Pancreas (tissue), 10 donors: ENCODE measurements around the gene SORCS2. TPM values are rescaled to one million over a fixed set of nuclear protein-coding genes. Genes with fewer than 3 reads are reported as not detected.

Experiments used
- ATAC-seq, 4 donors: fragments of 200-7000 bp; cut with Tn5 transposase; one replicate each; pipeline versions ENCODE4 v1.8.0 to v1.9.1; 2020; ENCODE audit warnings: mild to moderate bottlenecking in 4 of 4, moderate library complexity in 4 of 4
- DNase-seq, 6 donors: peaks; one replicate each; pipeline ENCODE4 v3.0.0-alpha.2; 2020
- FAIRE-seq: peaks from 2 replicates; lab custom pipeline; 2012; peaks lifted over from hg19 to GRCh38; lab: Jason Lieb, UNC
- H3K27ac ChIP-seq, 4 donors: fragments of 200-600 bp; sonication (generic); 1 replicate in 3 of 4; 2 replicates in 1 of 4; pipeline versions ENCODE4 v1.5.0 to v1.8.0; 2020
- H3K27me3 ChIP-seq, 4 donors: fragments of 200-600 bp; one replicate each; pipeline ENCODE4 v1.8.0; 2021
- H3K36me3 ChIP-seq, 3 donors: fragments of 200-600 bp; sonication (generic) in 1 of 3; one replicate each; pipeline versions ENCODE4 v1.5.0 to v1.8.0; 2020 to 2021
- H3K4me1 ChIP-seq, 3 donors: fragments of 200-600 bp; one replicate each; pipeline ENCODE4 v1.8.0; 2021
- H3K4me3 ChIP-seq, 4 donors: fragments of 200-600 bp; sonication (generic) in 2 of 4; one replicate each; pipeline versions ENCODE4 v1.5.0 to v1.8.0; 2020 to 2021
- H3K9me3 ChIP-seq, 4 donors: fragments of 200-600 bp; one replicate each; pipeline ENCODE4 v1.8.0; 2021
- WGBS, 2 donors: extraction: QIAGEN DNeasy Blood & Tissue Kit; methylation state at CpG; one replicate each; pipeline ENCODE4 v1.1.7; 2013; 5-methylcytosine and 5-hydroxymethylcytosine counted together
- intact Hi-C, 3 donors: fragments of 100-400 bp; cut with DNase I; formaldehyde crosslinking; loops; one replicate each; pipeline versions ENCODE4 v1.11.1 to v1.14.2; 2022
- polyA plus RNA-seq, 2 donors: library from polyadenylated mRNA; stranded (reverse); fragments of 200-250 nt; gene quantifications; one replicate each; pipeline ENCODE4 v1.2.3, GENCODE V29; 2013
- total RNA-seq, 6 donors: library from RNA; stranded (reverse); fragmentation: NEBNext Ultra II Directional in 4 of 6; extraction: Animal tissue kit (Norgen Biotek cat#: 25700) in 4 of 6; gene quantifications; one replicate each; pipeline versions ENCODE4 v1.2.1 to v1.2.4, GENCODE V29; 2021 to 2023
- TF ChIP-seq, protein P1 (sequence below), 4 donors: fragments of 200-600 bp; sonication (generic) in 3 of 4; IDR thresholded peaks; one replicate each; pipeline versions ENCODE4 v1.5.0 to v1.8.0; 2021; ENCODE audit warnings: antibody characterized with exemption in 4 of 4
- donor health status: healthy with polysubstance abuse.
- donor health status: DM: no; HTN: no; CAD: no; lungs with moderate emphysema.
- donor health status: DM: no; HTN: no; CAD: no.
- donor health status: control.
- donor health status: control.
- donor health status: Bipolar disorder and iron deficiency.
- donor health status: DM: yes; HTN: yes; CAD: no.
- donor health status: DM: no; HTN: no; CAD: no.
- donor health status: DM: no; HTN: no; CAD: no.
- donor health status: DM: yes; HTN: yes; CAD: no.

Gene SORCS2
- total and polyA plus RNA-seq, 8 donors = 0.14 to 1.7 (median 0.42) TPM

- WGBS, 2 donors = 42 to 65% methylated on average over 7 of the region's 7 CpGs
- no peaks in the 10 kb centered on the region for H3K9me3 ChIP-seq
- FAIRE-seq (no peak), DNase-seq (no peak), ATAC-seq (no peak)
- H3K4me3 ChIP-seq = no peak overlapping the region
- H3K4me1 ChIP-seq = no peaks in the 10 kb centered on the region
- H3K27me3 ChIP-seq = no peaks in the 10 kb centered on the region
- intact Hi-C loops = no loop called here
- TF ChIP-seq, protein P1, sequence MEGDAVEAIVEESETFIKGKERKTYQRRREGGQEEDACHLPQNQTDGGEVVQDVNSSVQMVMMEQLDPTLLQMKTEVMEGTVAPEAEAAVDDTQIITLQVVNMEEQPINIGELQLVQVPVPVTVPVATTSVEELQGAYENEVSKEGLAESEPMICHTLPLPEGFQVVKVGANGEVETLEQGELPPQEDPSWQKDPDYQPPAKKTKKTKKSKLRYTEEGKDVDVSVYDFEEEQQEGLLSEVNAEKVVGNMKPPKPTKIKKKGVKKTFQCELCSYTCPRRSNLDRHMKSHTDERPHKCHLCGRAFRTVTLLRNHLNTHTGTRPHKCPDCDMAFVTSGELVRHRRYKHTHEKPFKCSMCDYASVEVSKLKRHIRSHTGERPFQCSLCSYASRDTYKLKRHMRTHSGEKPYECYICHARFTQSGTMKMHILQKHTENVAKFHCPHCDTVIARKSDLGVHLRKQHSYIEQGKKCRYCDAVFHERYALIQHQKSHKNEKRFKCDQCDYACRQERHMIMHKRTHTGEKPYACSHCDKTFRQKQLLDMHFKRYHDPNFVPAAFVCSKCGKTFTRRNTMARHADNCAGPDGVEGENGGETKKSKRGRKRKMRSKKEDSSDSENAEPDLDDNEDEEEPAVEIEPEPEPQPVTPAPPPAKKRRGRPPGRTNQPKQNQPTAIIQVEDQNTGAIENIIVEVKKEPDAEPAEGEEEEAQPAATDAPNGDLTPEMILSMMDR (IDR thresholded peaks at IDR 0.05) = no peak
- H3K36me3 ChIP-seq = no peaks in the 10 kb centered on the region
- no peak overlapping the region for H3K27ac ChIP-seq
Measured at GRCh38 chr4:7608046-7608445, 415.7 kb downstream of the SORCS2 start.

DNA sequence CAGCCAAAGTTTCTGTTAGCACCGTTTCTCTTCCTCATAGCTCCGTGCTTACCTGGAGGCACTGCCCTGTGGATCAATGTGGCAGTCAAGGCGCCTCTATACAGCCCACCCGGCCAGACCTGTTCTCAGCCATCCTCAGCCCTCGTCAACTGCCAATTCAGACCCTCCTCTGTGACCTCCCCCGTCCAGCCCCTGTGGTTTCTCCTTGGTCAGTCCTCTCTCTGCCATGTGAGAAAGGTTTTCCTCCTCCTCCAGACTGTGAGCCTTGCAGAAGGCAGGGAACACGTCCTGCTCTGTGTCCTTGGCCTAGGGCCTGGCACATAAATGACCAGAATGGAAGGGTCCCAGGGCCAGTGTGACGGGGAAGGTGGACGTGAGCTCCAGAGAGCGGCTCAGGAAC is 417.0 kb downstream of the SORCS2 start:
- TF ChIP-seq, protein P1 (IDR thresholded peaks at IDR 0.05) = no peak
- intact Hi-C loops = no loop called here
- 20 to 21% methylated on average over 10 of the region's 10 CpGs for WGBS, 2 donors

DNA sequence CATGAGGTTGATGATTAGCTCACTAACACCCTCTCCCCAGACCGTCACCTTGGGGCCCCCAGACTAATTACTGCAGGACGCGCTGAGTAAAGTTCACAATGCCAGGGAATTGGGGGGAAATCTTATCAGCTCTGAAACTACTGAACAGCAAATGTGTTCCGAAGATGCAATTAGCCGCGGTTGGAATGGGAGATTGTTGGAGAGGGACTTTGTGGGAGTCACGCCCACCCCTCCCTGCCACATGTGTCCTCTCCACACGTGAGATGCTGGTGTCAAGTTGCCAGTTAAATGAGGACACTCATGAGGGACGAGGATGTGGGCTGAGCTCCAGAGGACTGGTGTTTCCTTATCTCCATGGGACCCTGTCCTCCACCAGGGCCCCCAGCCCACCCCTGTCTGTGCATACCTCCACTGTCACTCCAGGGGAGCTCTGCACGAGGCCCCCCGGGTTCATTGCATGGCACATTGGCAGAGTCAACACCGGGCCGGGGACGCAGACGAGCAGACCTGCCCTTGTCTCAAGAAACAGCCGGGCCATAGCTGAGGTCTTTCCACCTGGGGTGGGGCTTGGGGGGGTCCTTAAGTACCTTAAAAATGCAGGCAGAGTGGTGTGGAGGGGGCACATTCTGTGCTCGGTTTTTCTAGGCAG is 417.8 kb downstream of the SORCS2 start:
- Histone ChIP-seq H3K27me3 (no peaks in the 10 kb centered on the region), H3K9me3 (no peaks in the 10 kb centered on the region), H3K27ac (no peak overlapping the region), H3K4me3 (no peak overlapping the region), H3K4me1 (no peaks in the 10 kb centered on the region), H3K36me3 (no peaks in the 10 kb centered on the region)
- DNase-seq = peak in 1 of 6 donors; percentile 40
- 31 to 33% methylated on average over 17 of the region's 17 CpGs for WGBS, 2 donors
- intact Hi-C loops = no loop called here
- FAIRE-seq = no peak
- TF ChIP-seq, protein P1 (IDR thresholded peaks at IDR 0.05) = no peak
- no peak for ATAC-seq

More for the DNA sequence above, 417.0 kb downstream of the SORCS2 start:
- no peaks in the 10 kb centered on the region for H3K4me1 ChIP-seq
- ATAC-seq = no peak
- H3K4me3 ChIP-seq = no peak overlapping the region
- peak in 1 of 6 donors; percentile 13 for DNase-seq
- FAIRE-seq = no peak
- no peak overlapping the region for H3K27ac ChIP-seq
- no peaks in the 10 kb centered on the region for H3K27me3 ChIP-seq
- no peaks in the 10 kb centered on the region for H3K9me3 ChIP-seq
- H3K36me3 ChIP-seq = no peaks in the 10 kb centered on the region

- intact Hi-C loops = no loop called here
- Histone ChIP-seq H3K27ac (no peak overlapping the region), H3K4me3 (no peak overlapping the region), H3K9me3 (no peaks in the 10 kb centered on the region), H3K36me3 (no peaks in the 10 kb centered on the region), H3K4me1 (no peaks in the 10 kb centered on the region), H3K27me3 (no peaks in the 10 kb centered on the region)
- TF ChIP-seq, protein P1 (IDR thresholded peaks at IDR 0.05) = no peak
- 67 to 80% methylated on average over 8 of the region's 8 CpGs for WGBS, 2 donors
- FAIRE-seq (no peak), DNase-seq (peak in 1 of 6 donors; percentile 24), ATAC-seq (no peak)
Measured at GRCh38 chr4:7610841-7611240, 418.5 kb downstream of the SORCS2 start.

DNA sequence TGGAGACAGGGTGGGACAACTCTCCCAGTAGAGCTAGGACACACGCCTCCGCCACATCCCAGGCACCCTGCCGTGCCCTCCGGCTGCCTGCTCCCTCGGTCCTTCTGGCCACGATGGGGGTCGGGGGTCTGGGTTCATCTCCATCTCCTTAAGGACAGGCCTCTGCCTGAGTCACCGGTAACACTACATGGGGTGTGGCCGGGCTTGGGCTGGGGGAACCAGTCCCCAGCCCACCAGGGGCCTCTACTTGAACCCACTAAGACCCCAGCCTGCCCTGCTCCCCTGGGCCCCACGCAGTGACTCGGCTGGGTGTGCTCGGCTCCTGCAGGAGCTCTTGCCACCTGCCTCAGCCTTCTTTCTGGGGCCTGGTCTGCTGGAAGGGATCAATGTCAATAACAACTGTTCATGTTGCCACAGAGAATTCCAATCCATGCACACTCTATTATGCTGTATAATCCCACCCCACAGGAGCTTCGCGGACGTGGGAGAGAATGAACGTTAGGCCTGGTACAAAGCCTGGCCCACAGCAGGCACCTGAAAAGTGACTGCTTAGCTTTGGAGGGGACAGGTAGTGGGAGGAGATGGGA is 420.1 kb downstream of the SORCS2 start:
- no peak overlapping the region for H3K4me3 ChIP-seq
- intact Hi-C loops = no loop called here
- no peak overlapping the region for H3K27ac ChIP-seq
- no peaks in the 10 kb centered on the region for H3K36me3 ChIP-seq
- WGBS, 2 donors = 71 to 83% methylated on average over 16 of the region's 16 CpGs
- DNase-seq (peak in 1 of 6 donors; percentile 34), FAIRE-seq (no peak), ATAC-seq (no peak)
- H3K4me1 ChIP-seq = no peaks in the 10 kb centered on the region
- TF ChIP-seq, protein P1 (IDR thresholded peaks at IDR 0.05) = no peak
- H3K9me3 ChIP-seq = no peaks in the 10 kb centered on the region
- H3K27me3 ChIP-seq = no peaks in the 10 kb centered on the region
